IMR-90 (cell line): Measurements from ENCODE around the gene ZNF780A. TPM values are rescaled to one million over a fixed set of nuclear protein-coding genes. Genes with fewer than 3 reads are reported as not detected.

Source experiments
- ATAC-seq: fragments of 200-7000 bp; cut with Tn5 transposase; 2 replicates; pipeline ENCODE4 v1.9.1; 2020; ENCODE audit warnings: low read depth, mild to moderate bottlenecking, moderate library complexity
- BruUV-seq: library from RNA; stranded (reverse); fragments of 400-500 nt; replicated peaks from 2 replicates; lab custom pipeline; 2021; lab: Mats Ljungman, UMichigan
- CTCF ChIA-PET: fragments of 300-600 bp; formaldehyde crosslinking; extraction: SDS; loops from one replicate; lab custom pipeline; 2021; ENCODE audit warnings: antibody characterized with exemption; lab: Yijun Ruan, JAX
- POLR2A ChIA-PET: fragments of 300-600 bp; sonication (Branson Sonifier 250); formaldehyde crosslinking; loops from one replicate; lab custom pipeline; 2022; ENCODE audit warnings: antibody characterized with exemption; ENCODE audit not compliant: unreplicated experiment; lab: Charles Lee
- DNase-seq: peaks from one replicate; pipeline ENCODE4 v3.0.0; 2013
- H2AFZ ChIP-seq: replicated peaks from 2 replicates; pipeline ENCODE3; 2013; ENCODE audit warnings: low read length, mild to moderate bottlenecking; ENCODE audit not compliant: poor library complexity
- H2AK5ac ChIP-seq: 2 replicates; pipeline ENCODE4 v1.6.1; 2013; ENCODE audit warnings: low read depth, low read length, inconsistent platforms
- H2AK9ac ChIP-seq: replicated peaks from 2 replicates; pipeline ENCODE3; 2013; ENCODE audit warnings: mild to moderate bottlenecking, low read depth, low read length, moderate library complexity; ENCODE audit not compliant: poor library complexity
- H2BK120ac ChIP-seq: 2 replicates; pipeline ENCODE4 v1.6.1; 2013; ENCODE audit warnings: low read depth, low read length, inconsistent platforms
- H2BK15ac ChIP-seq: 3 replicates; pipeline ENCODE4 v1.6.1; 2013; ENCODE audit warnings: low read depth, low read length, inconsistent platforms
- H2BK20ac ChIP-seq: 2 replicates; pipeline ENCODE4 v1.6.1; 2013; ENCODE audit warnings: low read depth, mild to moderate bottlenecking, inconsistent platforms, low read length, moderate library complexity
- H2BK5ac ChIP-seq: 2 replicates; pipeline ENCODE4 v1.6.1; 2013; ENCODE audit warnings: mild to moderate bottlenecking, low read depth, low read length, inconsistent platforms; ENCODE audit not compliant: poor library complexity, severe bottlenecking
- H3K14ac ChIP-seq: replicated peaks from 2 replicates; pipeline ENCODE4 v1.6.1; 2013; ENCODE audit warnings: low read depth, low read length, inconsistent platforms
- H3K18ac ChIP-seq: 2 replicates; pipeline ENCODE4 v1.6.1; 2013; ENCODE audit warnings: low read depth, low read length, control low read depth
- H3K23ac ChIP-seq: 2 replicates; pipeline ENCODE4 v1.6.1; 2013; ENCODE audit warnings: low read depth, low read length, inconsistent platforms
- H3K27ac ChIP-seq: 2 replicates; pipeline ENCODE4 v1.5.1; 2013; ENCODE audit warnings: mild to moderate bottlenecking, control low read depth, low read length; ENCODE audit not compliant: insufficient read depth
- H3K27me3 ChIP-seq: 2 replicates; pipeline ENCODE4 v1.6.1; 2013; ENCODE audit warnings: low read length; ENCODE audit not compliant: control insufficient read depth, insufficient read depth
- H3K36me3 ChIP-seq: 2 replicates; pipeline ENCODE4 v1.6.1; 2013; ENCODE audit warnings: low read length, mixed read lengths; ENCODE audit not compliant: control insufficient read depth, insufficient read depth
- H3K4ac ChIP-seq: 2 replicates; pipeline ENCODE4 v1.6.1; 2013; ENCODE audit warnings: low read depth, low read length, inconsistent platforms
- H3K4me1 ChIP-seq: 2 replicates; pipeline ENCODE4 v1.6.1; 2013; ENCODE audit warnings: low read length, mixed read lengths; ENCODE audit not compliant: control insufficient read depth, insufficient read depth
- H3K4me2 ChIP-seq: 2 replicates; pipeline ENCODE4 v1.6.1; 2013; ENCODE audit warnings: low read depth, mild to moderate bottlenecking, control low read depth, low read length, moderate library complexity
- H3K4me3 ChIP-seq: 2 replicates; pipeline ENCODE4 v1.5.1; 2013; ENCODE audit warnings: low read depth, mild to moderate bottlenecking, control low read depth, low read length, moderate library complexity; ENCODE audit not compliant: insufficient read depth
- H3K56ac ChIP-seq: 2 replicates; pipeline ENCODE4 v1.6.1; 2013; ENCODE audit warnings: low read length, inconsistent platforms; ENCODE audit not compliant: insufficient read depth; ENCODE audit errors: extremely low read depth
- H3K79me1 ChIP-seq, 2 experiments: 2 replicates each; pipeline ENCODE4 v1.6.1; 2013; ENCODE audit warnings: low read length in 2 of 2, inconsistent platforms in 1 of 2, low read depth in 1 of 2
- H3K9ac ChIP-seq: 2 replicates; pipeline ENCODE4 v1.6.1; 2013; ENCODE audit warnings: low read depth, low read length, control low read depth
- H3K9me1 ChIP-seq: 2 replicates; pipeline ENCODE4 v1.6.1; 2013; ENCODE audit warnings: low read length, inconsistent platforms; ENCODE audit not compliant: insufficient read depth
- H3K9me3 ChIP-seq: 2 replicates; pipeline ENCODE4 v1.6.1; 2013; ENCODE audit warnings: low read length; ENCODE audit not compliant: control insufficient read depth, insufficient read depth
- H4K20me1 ChIP-seq: 2 replicates; pipeline ENCODE4 v1.6.1; 2013; ENCODE audit warnings: low read length, inconsistent platforms; ENCODE audit not compliant: insufficient read depth
- H4K5ac ChIP-seq: 2 replicates; pipeline ENCODE4 v1.6.1; 2013; ENCODE audit warnings: mild to moderate bottlenecking, low read depth, low read length, control low read depth
- H4K8ac ChIP-seq, 2 experiments: 2 replicates each; pipeline ENCODE4 v1.6.1; 2013; ENCODE audit warnings: low read depth in 2 of 2, low read length in 2 of 2, control low read depth in 1 of 2, inconsistent platforms in 1 of 2
- H4K91ac ChIP-seq: 2 replicates; pipeline ENCODE4 v1.6.1; 2013; ENCODE audit warnings: low read depth, low read length, inconsistent platforms; ENCODE audit not compliant: insufficient read depth
- CHD1 ChIP-seq: IDR thresholded peaks from 2 replicates; pipeline ENCODE4 v1.6.1; 2012; ENCODE audit warnings: low read depth, low read length, improper control_type of control experiment
- FOS ChIP-seq: fragments of 150-350 bp; IDR thresholded peaks from 2 replicates; pipeline ENCODE4 v1.6.1; 2016; ENCODE audit warnings: low read depth, low read length
- MAFK ChIP-seq: IDR thresholded peaks from 2 replicates; pipeline ENCODE4 v1.6.1; 2012; ENCODE audit warnings: low read depth, low read length, improper control_type of control experiment
- MAZ ChIP-seq: IDR thresholded peaks from 2 replicates; pipeline ENCODE4 v1.6.1; 2012; ENCODE audit warnings: low read depth, mild to moderate bottlenecking, low read length, improper control_type of control experiment, moderate library complexity, borderline replicate concordance
- SMC3 ChIP-seq: fragments of 150-350 bp; IDR thresholded peaks from 2 replicates; pipeline ENCODE4 v1.6.1; 2016; ENCODE audit warnings: low read depth, mild to moderate bottlenecking, antibody characterized with exemption, low read length, moderate library complexity
- WGBS, 2 experiments: methylation state at CpG; one replicate each; pipeline versions ENCODE4 v1.1.5 to v1.1.7; 2013; ENCODE audit warnings: missing lambda C conversion rate in 2 of 2; ENCODE audit not compliant: insufficient read length in 1 of 2; ENCODE audit errors: extremely low coverage in 2 of 2; 5-methylcytosine and 5-hydroxymethylcytosine counted together
- dilution Hi-C: fragments of 300-500 bp; cut with HindIII; formaldehyde crosslinking; loops from one replicate; pipeline ENCODE4 v1.14.3; 2018; ENCODE audit warnings: low sequenced_read_pairs; ENCODE audit not compliant: unreplicated experiment
- in situ Hi-C: fragments of 300-500 bp; cut with MboI; formaldehyde crosslinking; loops from 3 replicates; pipeline ENCODE4 v1.14.3; 2019; ENCODE audit warnings: low sequenced_read_pairs, inconsistent platforms, mixed read lengths
- intact Hi-C: fragments of 100-400 bp; cut with micrococcal nuclease; formaldehyde crosslinking; loops from 2 replicates; pipeline ENCODE4 v1.10.0; 2022
- polyA plus RNA-seq, 3 experiments: library from polyadenylated mRNA; depleted of rRNA; stranded (reverse); fragments of >200 nt; gene quantifications; 2 replicates each; pipeline ENCODE4 v1.2.3, GENCODE V29; 2012; ENCODE audit warnings: low replicate concordance in 1 of 3
- total RNA-seq: library from RNA; depleted of rRNA; stranded (reverse); fragments of >200 nt; gene quantifications from 2 replicates; pipeline ENCODE4 v1.2.3, GENCODE V29; 2012
- TF ChIP-seq, protein P1 (sequence below): conservative IDR thresholded peaks from 2 replicates; pipeline ENCODE4 v1.5.1; 2012; ENCODE audit warnings: mild to moderate bottlenecking, low read depth, low read length, improper control_type of control experiment

Gene ZNF780A
- total and polyA plus RNA-seq, 2 of the 4 experiments (the other 2 are of a cell fraction): 6.2 to 17.0 TPM

DNA sequence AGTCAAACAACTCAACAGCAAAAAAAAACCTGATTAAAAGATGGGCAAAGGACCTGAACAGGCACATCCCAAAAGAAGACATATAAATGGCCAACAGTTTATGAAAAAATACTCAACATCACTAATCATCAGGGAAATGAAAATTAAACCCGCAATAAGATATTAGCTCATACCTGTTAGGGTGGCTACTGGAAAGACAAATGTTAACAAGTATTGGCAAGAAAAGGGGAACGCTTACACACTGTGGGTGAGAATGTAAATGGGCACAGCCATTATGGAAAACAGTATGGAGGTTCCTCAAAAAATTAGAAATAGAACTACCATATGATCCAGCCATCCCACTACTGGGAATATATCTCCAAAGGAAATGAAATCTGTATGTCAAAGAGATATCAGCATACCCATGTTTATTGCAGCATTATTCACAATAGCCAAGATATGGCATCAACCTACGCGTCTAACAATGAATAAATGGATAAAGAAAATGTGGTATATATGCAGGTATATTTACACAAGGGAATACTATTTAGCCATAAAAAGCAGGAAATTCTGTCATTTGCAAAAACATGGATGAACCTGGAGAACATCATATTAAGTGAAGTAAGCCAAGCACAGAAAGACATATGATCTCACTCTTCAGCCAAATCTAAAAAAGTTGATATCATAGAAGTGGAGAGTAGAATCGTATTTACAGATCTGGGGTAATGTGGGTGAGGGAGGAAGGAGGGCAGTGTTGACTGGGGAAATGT is 2.3 kb downstream of the ZNF780A start:
- no peak overlapping the region for H3K4me2 ChIP-seq
- H2AK9ac ChIP-seq: no peak overlapping the region
- H2BK15ac ChIP-seq: no peak overlapping the region
- H3K79me1 ChIP-seq: peaks cover 15 to 32% of the 10 kb centered on the region in 2 experiments
- no peak overlapping the region for H4K5ac ChIP-seq
- H3K9me3 ChIP-seq: no peaks in the 10 kb centered on the region
- peaks cover 8% of the 10 kb centered on the region for H3K36me3 ChIP-seq
- H2BK120ac ChIP-seq: no peak overlapping the region
- ATAC-seq (no peak), DNase-seq (no peak)
- no peak overlapping the region for H3K9ac ChIP-seq
- ChIA-PET POLR2A (no interaction called here), CTCF (no interaction called here)
- no peak for TF ChIP-seq FOS
- TF ChIP-seq, protein P1, sequence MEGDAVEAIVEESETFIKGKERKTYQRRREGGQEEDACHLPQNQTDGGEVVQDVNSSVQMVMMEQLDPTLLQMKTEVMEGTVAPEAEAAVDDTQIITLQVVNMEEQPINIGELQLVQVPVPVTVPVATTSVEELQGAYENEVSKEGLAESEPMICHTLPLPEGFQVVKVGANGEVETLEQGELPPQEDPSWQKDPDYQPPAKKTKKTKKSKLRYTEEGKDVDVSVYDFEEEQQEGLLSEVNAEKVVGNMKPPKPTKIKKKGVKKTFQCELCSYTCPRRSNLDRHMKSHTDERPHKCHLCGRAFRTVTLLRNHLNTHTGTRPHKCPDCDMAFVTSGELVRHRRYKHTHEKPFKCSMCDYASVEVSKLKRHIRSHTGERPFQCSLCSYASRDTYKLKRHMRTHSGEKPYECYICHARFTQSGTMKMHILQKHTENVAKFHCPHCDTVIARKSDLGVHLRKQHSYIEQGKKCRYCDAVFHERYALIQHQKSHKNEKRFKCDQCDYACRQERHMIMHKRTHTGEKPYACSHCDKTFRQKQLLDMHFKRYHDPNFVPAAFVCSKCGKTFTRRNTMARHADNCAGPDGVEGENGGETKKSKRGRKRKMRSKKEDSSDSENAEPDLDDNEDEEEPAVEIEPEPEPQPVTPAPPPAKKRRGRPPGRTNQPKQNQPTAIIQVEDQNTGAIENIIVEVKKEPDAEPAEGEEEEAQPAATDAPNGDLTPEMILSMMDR: no peak
- no peak for TF ChIP-seq SMC3
- TF ChIP-seq MAFK: no peak
- TF ChIP-seq CHD1: no peak
- no peak for TF ChIP-seq MAZ
- WGBS, 2 experiments: no CpG with 5 or more reads among the region's 5 CpGs
- H4K91ac ChIP-seq: no peak overlapping the region
- H2AK5ac ChIP-seq: no peak overlapping the region
- H3K9me1 ChIP-seq: peaks cover 5% of the 10 kb centered on the region; the same call in 1 of the 2 replicates
- no peak overlapping the region for H4K8ac ChIP-seq
- H3K4me1 ChIP-seq: no peaks in the 10 kb centered on the region
- dilution Hi-C loops: no loop called here
- H3K23ac ChIP-seq: no peak overlapping the region
- H2BK20ac ChIP-seq: no peak overlapping the region
- no peak overlapping the region for H3K18ac ChIP-seq
- intact Hi-C loops: no loop called here
- H3K14ac ChIP-seq: no peak overlapping the region
- no peak overlapping the region for H3K27ac ChIP-seq
- no peak overlapping the region for H3K4me3 ChIP-seq
- in situ Hi-C loops: no loop called here
- no peaks in the 10 kb centered on the region for H4K20me1 ChIP-seq
- no peaks in the 10 kb centered on the region for H3K27me3 ChIP-seq
- H2BK5ac ChIP-seq: no peak overlapping the region
- no TSS peak for BruUV-seq
- no peak overlapping the region for H2AFZ ChIP-seq
- no peak overlapping the region for H3K4ac ChIP-seq
- no peak overlapping the region for H3K56ac ChIP-seq
